DOHH2 (cell line): Measurements from ENCODE around the gene KNDC1.
"Not testable (repeated sequence)": the region's sequence is repeated elsewhere in the genome, so short reads cannot be mapped to it uniquely, and the experiment has no call there.

Experiments used
- H3F3A ChIP-seq: fragments of 200-600 bp; sonication (generic), shearing (Covaris generic); 2 replicates; pipeline ENCODE4 v1.6.0; 2016; ENCODE audit warnings: antibody characterized with exemption, mild to moderate bottlenecking; ENCODE audit not compliant: control insufficient read depth, insufficient read depth
- H3K27ac ChIP-seq: fragments of 200-600 bp; sonication (generic); 2 replicates; pipeline ENCODE4 v1.5.1; 2014; ENCODE audit warnings: low read depth, mild to moderate bottlenecking, low read length, moderate library complexity
- H3K27me3 ChIP-seq: fragments of 200-600 bp; sonication (generic); 2 replicates; pipeline ENCODE4 v1.6.1; 2014; ENCODE audit warnings: mild to moderate bottlenecking, low read length, mixed read lengths; ENCODE audit not compliant: control insufficient read depth
- H3K36me3 ChIP-seq: fragments of 200-600 bp; sonication (generic); 2 replicates; pipeline ENCODE4 v1.6.1; 2014; ENCODE audit warnings: mild to moderate bottlenecking, low read length, moderate library complexity, mixed read lengths; ENCODE audit not compliant: control insufficient read depth
- H3K4me1 ChIP-seq: fragments of 200-600 bp; sonication (generic); 2 replicates; pipeline ENCODE4 v1.6.1; 2014; ENCODE audit warnings: mild to moderate bottlenecking, low read length, mixed read lengths; ENCODE audit not compliant: control insufficient read depth
- H3K4me2 ChIP-seq: fragments of 200-600 bp; sonication (generic); 2 replicates; pipeline ENCODE4 v1.6.0; 2014; ENCODE audit warnings: mild to moderate bottlenecking, low read length, moderate library complexity
- H3K4me3 ChIP-seq: fragments of 200-600 bp; sonication (generic); 2 replicates; pipeline ENCODE4 v1.5.1; 2014; ENCODE audit warnings: mild to moderate bottlenecking, low read length, mixed read lengths
- H3K79me2 ChIP-seq: fragments of 200-600 bp; sonication (generic); 2 replicates; pipeline ENCODE4 v1.6.1; 2014; ENCODE audit warnings: mild to moderate bottlenecking, low read length, mixed read lengths; ENCODE audit not compliant: control insufficient read depth
- H3K9me2 ChIP-seq: fragments of 200-600 bp; sonication (generic); replicated peaks from 2 replicates; pipeline ENCODE4 v1.6.1; 2014; ENCODE audit warnings: mild to moderate bottlenecking, low read length, mixed read lengths; ENCODE audit not compliant: control insufficient read depth
- H3K9me3 ChIP-seq: fragments of 200-600 bp; sonication (generic); 2 replicates; pipeline ENCODE4 v1.6.1; 2014; ENCODE audit warnings: antibody characterized with exemption, low read length, mixed read lengths; ENCODE audit not compliant: control insufficient read depth, insufficient read depth
- H4K20me1 ChIP-seq: fragments of 200-600 bp; sonication (generic); 2 replicates; pipeline ENCODE4 v1.6.0; 2014; ENCODE audit warnings: low read depth, mild to moderate bottlenecking, antibody characterized with exemption, low read length, moderate library complexity; ENCODE audit not compliant: control insufficient read depth, insufficient read depth
- EZH2phosphoT487 ChIP-seq: fragments of 200-600 bp; sonication (generic); IDR thresholded peaks from 2 replicates; pipeline ENCODE4 v1.6.1; 2017; ENCODE audit warnings: borderline replicate concordance, mild to moderate bottlenecking, antibody characterized with exemption, low read length, moderate library complexity, mixed read lengths
- TF ChIP-seq, protein P1 (sequence below): fragments of 200-600 bp; sonication (generic); IDR thresholded peaks from one replicate; pipeline ENCODE4 v1.5.1; 2014; ENCODE audit warnings: antibody characterized with exemption, mild to moderate bottlenecking, low read depth, low read length; ENCODE audit not compliant: poor library complexity, severe bottlenecking

The KNDC1 gene

DNA sequence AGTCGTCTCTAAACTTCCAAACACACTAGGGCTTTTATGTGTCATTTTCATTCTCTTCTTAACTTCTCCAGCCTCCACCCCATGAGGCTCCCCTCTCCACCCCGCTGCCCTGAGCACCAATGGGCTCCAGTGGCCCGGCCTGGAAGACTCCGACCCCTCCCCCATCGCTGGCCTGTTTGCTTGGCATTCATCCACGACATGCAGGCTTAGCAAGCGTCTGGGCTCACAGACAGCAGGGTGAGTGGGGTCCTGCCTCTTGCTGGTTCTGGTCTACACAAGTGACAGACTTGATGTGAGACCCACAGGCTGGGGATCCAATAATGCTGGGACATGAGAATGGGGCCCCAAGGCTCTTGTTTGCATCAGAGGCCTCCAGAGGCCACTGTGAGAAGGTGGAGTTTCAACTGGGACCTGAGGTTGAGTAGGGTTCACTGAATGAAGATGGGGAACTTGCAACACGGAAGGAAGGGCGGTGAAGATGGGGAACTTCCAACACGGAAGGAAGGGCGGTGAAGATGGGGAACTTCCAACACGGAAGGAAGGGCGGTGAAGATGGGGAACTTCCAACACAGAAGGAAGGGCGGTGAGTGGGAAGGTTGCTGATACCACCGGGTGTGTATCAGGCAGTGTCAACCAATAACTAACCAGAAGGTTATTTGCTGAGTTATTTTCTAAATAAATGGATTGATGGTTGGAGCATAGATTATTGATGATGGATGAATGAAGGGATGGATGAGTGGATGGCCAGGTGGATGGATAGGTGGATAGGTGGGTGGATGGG is 14.0 kb downstream of the KNDC1 start:
- H3K79me2 ChIP-seq, result no peaks in the 10 kb centered on the region
- H3F3A ChIP-seq, result peaks cover 6% of the 10 kb centered on the region
- no peak overlapping the region for H3K4me3 ChIP-seq
- no peaks in the 10 kb centered on the region for H4K20me1 ChIP-seq
- H3K27me3 ChIP-seq, result no peaks in the 10 kb centered on the region
- TF ChIP-seq EZH2phosphoT487, result no peak
- TF ChIP-seq, protein P1, sequence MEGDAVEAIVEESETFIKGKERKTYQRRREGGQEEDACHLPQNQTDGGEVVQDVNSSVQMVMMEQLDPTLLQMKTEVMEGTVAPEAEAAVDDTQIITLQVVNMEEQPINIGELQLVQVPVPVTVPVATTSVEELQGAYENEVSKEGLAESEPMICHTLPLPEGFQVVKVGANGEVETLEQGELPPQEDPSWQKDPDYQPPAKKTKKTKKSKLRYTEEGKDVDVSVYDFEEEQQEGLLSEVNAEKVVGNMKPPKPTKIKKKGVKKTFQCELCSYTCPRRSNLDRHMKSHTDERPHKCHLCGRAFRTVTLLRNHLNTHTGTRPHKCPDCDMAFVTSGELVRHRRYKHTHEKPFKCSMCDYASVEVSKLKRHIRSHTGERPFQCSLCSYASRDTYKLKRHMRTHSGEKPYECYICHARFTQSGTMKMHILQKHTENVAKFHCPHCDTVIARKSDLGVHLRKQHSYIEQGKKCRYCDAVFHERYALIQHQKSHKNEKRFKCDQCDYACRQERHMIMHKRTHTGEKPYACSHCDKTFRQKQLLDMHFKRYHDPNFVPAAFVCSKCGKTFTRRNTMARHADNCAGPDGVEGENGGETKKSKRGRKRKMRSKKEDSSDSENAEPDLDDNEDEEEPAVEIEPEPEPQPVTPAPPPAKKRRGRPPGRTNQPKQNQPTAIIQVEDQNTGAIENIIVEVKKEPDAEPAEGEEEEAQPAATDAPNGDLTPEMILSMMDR, result no peak
- no peaks in the 10 kb centered on the region for H3K9me2 ChIP-seq
- H3K27ac ChIP-seq, result no peak overlapping the region
- no peaks in the 10 kb centered on the region for H3K36me3 ChIP-seq
- no peak overlapping the region for H3K4me2 ChIP-seq
- no peaks in the 10 kb centered on the region for H3K4me1 ChIP-seq
- H3K9me3 ChIP-seq, result peaks cover 52% of the 10 kb centered on the region; the same call in 1 of the 2 replicates

DNA sequence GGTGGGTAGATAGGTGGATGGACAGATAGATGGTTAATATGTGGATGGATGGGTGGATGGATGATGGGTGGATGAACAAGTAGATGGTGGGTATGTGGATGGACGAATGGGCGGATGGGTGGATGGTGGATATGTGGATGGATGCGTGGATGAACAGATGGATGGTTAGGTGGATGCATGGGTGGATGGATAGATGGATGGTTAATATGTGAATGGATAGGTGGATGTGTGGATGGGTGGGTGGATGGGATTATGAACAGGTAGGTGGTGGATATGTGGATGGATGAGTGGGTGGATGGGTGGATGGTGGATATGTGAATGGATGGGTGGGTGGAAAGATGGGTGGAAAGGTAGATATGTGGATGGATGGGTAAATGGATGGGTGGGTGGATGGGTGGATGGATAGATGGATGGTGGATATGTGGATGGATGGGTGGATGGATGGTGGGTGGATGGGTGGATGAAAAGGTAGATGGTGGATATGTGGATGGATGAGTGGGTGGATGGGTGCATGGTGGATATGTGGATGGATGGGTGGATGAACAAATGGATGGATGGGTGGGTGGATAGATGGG is 14.8 kb downstream of the KNDC1 start:
- Histone ChIP-seq H3K27ac (no peak overlapping the region), H3K9me2 (no peaks in the 10 kb centered on the region), H3K4me2 (no peak overlapping the region), H3K79me2 (no peaks in the 10 kb centered on the region), H3K27me3 (no peaks in the 10 kb centered on the region), H3K9me3 (peaks cover 53% of the 10 kb centered on the region; the same call in 1 of the 2 replicates), H3K4me3 (no peak overlapping the region), H3F3A (peaks cover 6% of the 10 kb centered on the region), H3K4me1 (no peaks in the 10 kb centered on the region), H4K20me1 (no peaks in the 10 kb centered on the region), H3K36me3 (no peaks in the 10 kb centered on the region)
- TF ChIP-seq EZH2phosphoT487, result no peak
- TF ChIP-seq, protein P1, result no peak

DNA sequence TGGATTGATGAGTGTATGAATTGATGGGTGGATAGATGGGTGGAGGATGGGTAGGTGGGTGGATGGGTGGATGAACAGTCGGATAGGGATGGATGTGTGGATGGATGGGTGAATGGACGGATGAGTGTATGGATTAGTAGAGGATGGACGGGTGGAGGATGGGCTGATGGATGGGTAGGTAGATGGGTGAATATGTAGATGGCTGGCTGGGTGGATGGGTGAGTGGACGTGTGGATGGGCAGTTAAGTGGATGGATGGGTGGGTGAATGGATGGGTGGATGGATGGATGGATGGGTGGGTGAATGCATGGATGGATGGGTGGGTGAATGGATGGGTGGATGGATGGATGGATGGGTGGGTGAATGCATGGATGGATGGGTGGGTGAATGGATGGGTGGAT is 15.6 kb downstream of the KNDC1 start:
- H3K9me2 ChIP-seq, H3K4me3 ChIP-seq, H3K4me2 ChIP-seq, H4K20me1 ChIP-seq, H3K4me1 ChIP-seq, H3K36me3 ChIP-seq, H3K79me2 ChIP-seq, H3K27ac ChIP-seq, H3F3A ChIP-seq, H3K27me3 ChIP-seq: not testable (repeated sequence)
- peaks cover 52% of the 10 kb centered on the region; the same call in 1 of the 2 replicates for H3K9me3 ChIP-seq

DNA sequence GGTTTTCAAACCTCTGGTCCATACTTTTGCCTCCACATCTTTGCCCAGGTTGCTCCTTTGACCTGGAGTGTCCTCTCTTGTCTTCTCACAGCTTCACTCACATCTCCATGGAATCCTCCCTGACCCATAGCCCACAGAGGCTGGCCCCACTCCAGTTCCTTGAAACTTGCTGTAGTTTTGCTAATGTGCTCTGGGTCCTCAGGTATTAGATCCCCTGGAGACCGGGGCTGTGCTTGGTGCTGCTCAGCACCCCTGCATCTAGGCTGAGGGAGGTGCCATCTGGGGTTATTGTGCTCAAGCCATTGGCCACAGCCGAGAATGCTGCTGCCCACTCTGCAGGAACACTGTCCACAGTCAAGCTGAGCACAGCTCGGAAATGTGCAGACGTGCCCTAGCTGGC is 16.5 kb downstream of the KNDC1 start:
- H3K36me3 ChIP-seq, result no peaks in the 10 kb centered on the region
- H3K9me2 ChIP-seq, result no peaks in the 10 kb centered on the region
- H3K9me3 ChIP-seq, result peaks cover 56% of the 10 kb centered on the region; the same call in 1 of the 2 replicates
- no peaks in the 10 kb centered on the region for H4K20me1 ChIP-seq
- H3F3A ChIP-seq, result peaks cover 6% of the 10 kb centered on the region
- no peaks in the 10 kb centered on the region for H3K79me2 ChIP-seq
- H3K4me3 ChIP-seq, result no peak overlapping the region
- H3K4me1 ChIP-seq, result no peaks in the 10 kb centered on the region
- H3K4me2 ChIP-seq, result no peak overlapping the region
- H3K27me3 ChIP-seq, result no peaks in the 10 kb centered on the region
- H3K27ac ChIP-seq, result no peak overlapping the region
- no peak for TF ChIP-seq EZH2phosphoT487
- TF ChIP-seq, protein P1, result no peak
